GM12801 (cell line): Measurements from ENCODE around the gene C19orf12.

Experiments used
- CTCF ChIP-seq: IDR thresholded peaks from one replicate; pipeline ENCODE4 v1.5.1; 2011; ENCODE audit warnings: control low read depth; ENCODE audit not compliant: insufficient read length; ENCODE audit errors: extremely low read depth

Gene C19orf12

DNA sequence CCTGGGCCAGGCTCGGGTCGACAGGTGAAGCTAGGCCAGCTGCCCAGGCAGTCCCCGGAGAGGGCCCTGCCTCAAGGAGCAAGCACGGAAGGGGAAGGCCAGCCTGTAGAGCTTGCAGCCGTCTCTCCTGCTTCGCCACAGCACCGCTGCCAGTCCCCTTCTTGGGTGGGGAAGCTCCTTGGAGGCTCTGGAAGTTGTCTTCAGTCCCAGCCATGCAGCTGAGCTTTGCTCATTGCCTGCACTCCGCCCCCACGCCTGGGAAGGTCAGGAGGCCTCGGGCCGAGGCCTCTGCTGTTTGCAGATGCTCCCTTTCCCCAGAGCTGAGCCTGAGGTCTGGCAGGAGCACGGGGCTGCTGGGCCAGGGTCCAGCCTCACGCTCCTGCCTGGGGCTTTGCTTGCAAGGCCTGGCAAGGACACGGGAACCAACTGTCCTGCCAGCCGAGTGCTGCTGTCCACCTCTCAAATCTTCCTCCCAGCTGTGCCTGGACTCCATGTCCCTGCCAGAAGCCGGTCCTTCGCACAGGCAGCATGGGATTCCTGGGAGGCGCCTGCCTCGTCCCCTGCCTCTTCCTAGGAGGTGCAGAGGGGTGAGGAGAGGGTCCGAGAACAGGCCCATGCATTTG, 36.5 kb downstream of the C19orf12 start:
- TF ChIP-seq CTCF = no peak

DNA sequence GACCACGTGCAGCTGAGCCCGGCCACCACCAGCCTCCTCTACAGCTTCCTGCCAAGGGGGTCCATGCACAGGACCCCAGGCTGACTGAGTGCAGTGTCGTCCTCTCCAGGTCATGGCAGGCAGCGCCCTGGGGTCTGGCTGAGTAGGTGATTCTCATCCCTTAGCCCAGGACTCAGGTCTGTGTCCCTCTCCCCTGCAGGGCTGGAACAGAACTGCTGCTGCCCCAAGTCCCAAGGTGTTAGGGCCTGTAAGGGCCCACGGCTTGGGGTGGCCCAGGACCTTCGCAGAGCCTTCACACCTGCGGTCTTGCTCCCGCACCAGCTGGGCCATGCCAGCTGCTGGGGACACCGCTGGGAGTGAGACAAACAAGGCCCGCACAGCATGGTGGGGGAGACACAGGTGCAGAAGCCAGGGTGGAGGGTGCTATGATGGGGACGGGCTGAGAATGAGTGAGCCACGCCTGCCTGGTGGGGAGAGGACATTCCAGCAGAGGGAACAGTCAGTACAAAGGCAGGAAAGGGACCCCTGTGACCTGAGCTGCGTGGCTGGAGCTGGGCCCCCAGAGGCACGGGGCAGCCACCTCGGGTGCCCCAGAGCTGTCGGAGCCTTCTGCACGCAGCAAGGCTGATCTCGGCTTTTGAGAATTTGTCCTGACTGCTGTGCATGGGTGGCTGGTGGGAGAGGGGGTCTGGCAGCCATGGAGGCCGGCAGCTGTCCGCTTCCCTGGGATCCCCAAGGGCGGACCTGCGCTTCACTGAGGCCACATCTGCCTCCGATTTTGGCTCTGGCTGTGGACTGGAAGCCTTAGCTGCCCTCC, 37.9 kb downstream of the C19orf12 start:
- TF ChIP-seq CTCF = no peak

GRCh38 chr19:29676586-29676985, 38.5 kb downstream of the C19orf12 start:
- TF ChIP-seq CTCF = no peak

DNA sequence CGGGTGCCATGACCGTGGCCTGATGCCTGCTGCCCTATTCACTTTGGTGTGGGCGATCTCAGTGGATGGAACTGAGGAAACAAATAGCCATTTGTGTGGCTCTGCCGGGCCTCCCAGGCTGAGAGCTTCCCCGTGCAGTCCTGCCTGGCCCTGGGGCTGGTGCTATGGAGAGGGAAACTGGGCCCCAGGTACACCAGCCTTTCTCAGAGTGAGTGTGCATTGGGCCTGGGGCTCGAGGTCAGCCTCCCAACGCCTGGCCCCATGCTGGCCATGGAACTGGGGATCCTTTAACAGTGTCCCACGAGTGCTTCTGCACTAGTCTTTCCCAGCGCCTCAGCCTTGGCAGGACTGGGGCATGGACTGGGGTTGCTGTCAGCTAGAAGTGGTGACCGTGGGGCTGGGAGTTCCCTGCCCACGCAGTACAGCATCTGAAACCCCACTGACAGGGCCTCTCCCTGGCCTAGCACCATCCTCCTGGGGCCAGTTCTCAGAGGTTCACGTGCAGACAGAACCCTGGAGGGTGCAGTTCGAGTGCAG, 39.3 kb downstream of the C19orf12 start:
- no peak for TF ChIP-seq CTCF

DNA sequence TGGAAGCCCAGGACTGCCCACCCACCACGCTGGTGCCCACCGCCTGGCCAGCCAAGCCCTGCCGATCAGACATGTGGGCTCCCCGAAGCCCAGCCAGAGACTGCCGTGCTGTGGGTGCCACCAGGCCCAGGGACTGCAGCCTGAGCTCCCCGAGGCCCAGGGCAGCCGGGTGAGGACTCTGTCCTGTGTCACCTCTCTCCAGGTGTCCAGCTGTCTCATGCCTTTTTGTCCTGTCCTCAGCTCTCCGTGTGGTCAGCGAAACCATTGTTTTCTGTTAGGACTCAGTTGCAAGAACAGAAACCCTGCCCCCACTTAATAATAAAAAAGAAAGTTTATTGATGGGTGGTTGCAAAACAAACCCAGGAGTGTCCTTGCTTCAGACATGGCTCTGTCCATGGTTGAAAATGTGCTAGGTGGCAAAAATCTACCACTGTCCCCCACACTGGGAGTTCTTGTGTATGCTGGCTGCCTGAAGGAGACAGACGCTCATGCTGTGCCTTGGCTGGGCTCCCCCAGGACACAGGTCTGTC, 39.9 kb downstream of the C19orf12 start:
- TF ChIP-seq CTCF = no peak

DNA sequence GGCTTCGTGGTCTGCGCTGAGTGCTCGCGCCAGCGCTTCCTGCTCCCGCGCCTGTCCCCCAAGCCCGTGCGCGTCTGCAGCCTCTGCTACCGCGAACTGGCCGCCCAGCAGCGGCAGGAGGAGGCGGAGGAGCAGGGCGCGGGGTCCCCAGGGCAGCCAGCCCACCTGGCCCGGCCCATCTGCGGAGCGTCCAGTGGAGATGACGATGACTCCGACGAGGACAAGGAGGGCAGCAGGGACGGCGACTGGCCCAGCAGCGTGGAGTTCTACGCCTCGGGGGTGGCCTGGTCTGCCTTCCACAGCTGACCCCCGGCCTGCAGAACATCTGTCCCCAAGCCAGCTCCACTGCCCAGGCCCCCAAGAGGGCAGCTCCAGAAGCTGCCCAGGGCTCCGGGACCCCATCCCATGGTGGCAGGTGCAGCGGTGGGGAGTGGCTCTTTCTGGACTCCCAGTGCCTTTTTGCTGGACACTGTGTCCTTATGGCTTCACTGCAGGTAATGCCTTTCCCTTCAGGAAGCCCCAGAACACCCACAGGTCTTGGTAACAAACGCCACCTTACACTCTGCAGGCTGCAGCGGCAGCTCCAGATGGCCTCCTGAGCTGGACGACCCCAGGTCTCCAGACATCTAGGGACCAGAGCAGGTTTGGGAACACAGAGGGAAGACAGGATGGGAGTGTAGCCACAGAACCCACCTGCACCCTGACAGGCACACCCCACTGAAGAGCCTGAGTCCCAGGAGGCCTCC, 40.5 kb downstream of the C19orf12 start:
- no peak for TF ChIP-seq CTCF
